ENCODE measurements around the gene GPR50. TPM values are rescaled to one million over a fixed set of nuclear protein-coding genes. Genes with fewer than 3 reads are reported as not detected.

The GPR50 gene
- total and polyA plus RNA-seq, 2 of the 4 experiments (the other 2 are of a cell fraction): not detected

GRCh38 chrX:151155234-151155633 lies 21.1 kb upstream of the GPR50 start:
- Histone ChIP-seq H3K9ac (ENCODE audit: low read depth, low read length) (no peak overlapping the region), H3K27ac (ENCODE audit: insufficient read depth, low read length) (no peak overlapping the region), H3K79me1 (ENCODE audit: low read depth in 1 of 2, low read length in 2 of 2) (no peaks in the 10 kb centered on the region), H3K9me3 (ENCODE audit: control insufficient read depth, insufficient read depth, low read length) (no peaks in the 10 kb centered on the region; the same call in 1 of the 2 replicates), H2AFZ (replicated peaks; ENCODE audit: low read length, poor library complexity) (no peak overlapping the region), H2AK9ac (replicated peaks; ENCODE audit: low read depth, low read length, poor library complexity) (no peak overlapping the region), H4K91ac (ENCODE audit: insufficient read depth, low read depth, low read length) (no peak overlapping the region), H3K4ac (ENCODE audit: low read depth, low read length) (no peak overlapping the region), H2BK5ac (ENCODE audit: low read depth, low read length, poor library complexity, severe bottlenecking) (no peak overlapping the region), H3K9me1 (ENCODE audit: insufficient read depth, low read length) (no peaks in the 10 kb centered on the region), H2BK20ac (ENCODE audit: low read depth, low read length) (no peak overlapping the region), H3K36me3 (ENCODE audit: control insufficient read depth, insufficient read depth, low read length) (no peaks in the 10 kb centered on the region), H4K20me1 (ENCODE audit: insufficient read depth, low read length) (no peaks in the 10 kb centered on the region), H2BK15ac (ENCODE audit: low read depth, low read length) (no peak overlapping the region), H3K4me1 (ENCODE audit: control insufficient read depth, insufficient read depth, low read length) (no peaks in the 10 kb centered on the region), H3K23ac (ENCODE audit: low read depth, low read length) (no peak overlapping the region), H4K8ac (ENCODE audit: low read depth in 2 of 2, low read length in 2 of 2) (no peak overlapping the region), H2BK120ac (ENCODE audit: low read depth, low read length) (no peak overlapping the region), H3K4me2 (ENCODE audit: low read depth, low read length) (no peak overlapping the region), H3K4me3 (ENCODE audit: insufficient read depth, low read depth, low read length) (no peak overlapping the region), H3K56ac (ENCODE audit: extremely low read depth, insufficient read depth, low read length) (no peak overlapping the region), H3K14ac (replicated peaks; ENCODE audit: low read depth, low read length) (no peak overlapping the region), H3K18ac (ENCODE audit: low read depth, low read length) (no peak overlapping the region), H3K27me3 (ENCODE audit: control insufficient read depth, insufficient read depth, low read length) (no peaks in the 10 kb centered on the region), H4K5ac (ENCODE audit: low read depth, low read length) (no peak overlapping the region), H2AK5ac (ENCODE audit: low read depth, low read length) (no peak overlapping the region)
- no TSS peak for BruUV-seq (replicated peaks)
- WGBS, 2 experiments (ENCODE audit: extremely low coverage in 2 of 2, insufficient read length in 1 of 2): no CpG with 5 or more reads among the region's 4 CpGs
- TF ChIP-seq POLR2A (IDR thresholded peaks at IDR 0.05; ENCODE audit: low read depth, low read length): no peak
- no peak for TF ChIP-seq MAFK (IDR thresholded peaks at IDR 0.05; ENCODE audit: low read depth, low read length)
- no peak for TF ChIP-seq FOS (IDR thresholded peaks at IDR 0.05; ENCODE audit: low read depth, low read length)
- TF ChIP-seq CTCF (conservative IDR thresholded peaks at IDR 0.05; ENCODE audit: low read depth, low read length): no peak
- TF ChIP-seq ELK1 (IDR thresholded peaks at IDR 0.05; ENCODE audit: borderline replicate concordance, low read depth, low read length): no peak
- no peak for TF ChIP-seq CHD1 (IDR thresholded peaks at IDR 0.05; ENCODE audit: low read depth, low read length)
- TF ChIP-seq SMC3 (IDR thresholded peaks at IDR 0.05; ENCODE audit: low read depth, low read length): no peak
- no peak for TF ChIP-seq RFX5 (IDR thresholded peaks at IDR 0.05; ENCODE audit: low read depth, low read length)
- TF ChIP-seq CEBPB (IDR thresholded peaks at IDR 0.05; ENCODE audit: low read depth, low read length): no peak
- DNase-seq: no peak
- CTCF ChIA-PET: no interaction called here
- in situ Hi-C loops (cut with MboI; ENCODE audit: low sequenced_read_pairs): loop anchor here (10.0 to 25.0 kb wide), 3 partner anchors 532 to 1657 kb away; partner anchors contain the start of genes GABRQ and PRRG3
- intact Hi-C loops (cut with micrococcal nuclease): no loop called here
- no peak for ATAC-seq (ENCODE audit: low read depth)
- POLR2A ChIA-PET (ENCODE audit: unreplicated experiment): no interaction called here
- dilution Hi-C loops (cut with HindIII; ENCODE audit: low sequenced_read_pairs, unreplicated experiment): no loop called here

Data from IMR-90 (cell line).